Activated CD8-positive, alpha-beta memory T cell treated with anti-CD3 and anti-CD28 coated beads for 24 hours (primary cell): ENCODE measurements around the gene HNRNPR.

Experiments
- DNase-seq: peaks from one replicate; pipeline ENCODE4 v3.0.0-alpha.2; 2020

HNRNPR gene

GRCh38 chr1:23368562-23369334 lies 24.7 kb upstream of the HNRNPR start:
- DNase-seq: peak; percentile 94

DNA sequence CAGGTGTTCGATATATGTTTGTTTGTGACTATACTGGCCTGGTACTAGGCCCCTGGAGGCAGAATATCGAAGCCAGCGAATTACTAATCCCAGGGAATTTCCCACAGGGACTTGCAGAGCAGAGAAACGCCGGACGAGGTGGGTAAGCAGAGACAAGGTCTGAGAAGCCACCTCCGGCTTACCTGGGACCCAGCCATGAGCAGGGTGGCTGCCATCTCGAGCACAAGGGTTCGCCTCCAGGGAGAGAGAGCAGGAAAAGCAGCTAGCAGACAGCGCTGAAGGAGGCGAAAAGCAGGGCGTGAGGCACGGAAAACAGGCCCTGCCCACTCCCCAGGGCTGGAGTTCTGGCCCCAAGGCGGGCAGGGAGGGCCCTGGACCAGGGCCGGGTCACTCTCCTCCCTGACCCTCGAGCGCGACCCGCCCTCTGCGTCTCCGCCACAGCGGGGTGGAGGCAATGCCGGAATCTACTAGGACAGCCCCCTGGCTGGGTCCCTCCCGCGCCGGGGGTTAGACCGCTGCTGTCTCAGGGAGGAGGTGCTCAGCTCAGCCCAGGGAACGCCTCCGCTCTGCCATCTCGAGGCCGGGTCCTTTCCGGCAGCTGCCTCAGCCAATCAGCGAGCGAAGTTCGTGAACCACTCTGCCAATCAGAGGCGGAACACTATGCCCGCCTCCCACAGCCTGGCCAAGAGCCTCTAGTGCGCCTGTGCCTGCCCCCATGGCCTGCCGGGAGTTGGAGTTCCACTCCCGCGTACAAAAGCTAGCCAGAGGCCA lies 23.9 kb upstream of the HNRNPR start:
- DNase-seq: peak; percentile 96

DNA sequence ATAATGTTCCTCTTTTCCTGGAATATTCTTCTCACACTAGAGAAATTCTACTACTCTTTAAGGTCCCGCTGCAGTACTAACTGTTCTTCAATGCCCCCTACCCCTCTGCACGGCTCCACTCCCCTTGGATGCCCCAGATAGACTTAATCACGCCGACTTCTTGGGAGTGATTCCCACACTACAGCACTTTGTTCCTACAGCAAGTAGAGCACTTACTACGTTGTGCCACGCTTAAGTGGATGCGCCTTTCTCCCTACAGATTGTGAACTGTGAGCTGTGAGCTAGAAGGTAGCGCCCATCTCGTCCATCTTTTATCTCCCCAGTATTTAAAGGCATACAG lies 23.3 kb upstream of the HNRNPR start:
- no peak for DNase-seq

GRCh38 chr1:23366598-23366997 lies 22.5 kb upstream of the HNRNPR start:
- DNase-seq: no peak

GRCh38 chr1:23366146-23366545 lies 22.1 kb upstream of the HNRNPR start:
- DNase-seq: no peak

DNA sequence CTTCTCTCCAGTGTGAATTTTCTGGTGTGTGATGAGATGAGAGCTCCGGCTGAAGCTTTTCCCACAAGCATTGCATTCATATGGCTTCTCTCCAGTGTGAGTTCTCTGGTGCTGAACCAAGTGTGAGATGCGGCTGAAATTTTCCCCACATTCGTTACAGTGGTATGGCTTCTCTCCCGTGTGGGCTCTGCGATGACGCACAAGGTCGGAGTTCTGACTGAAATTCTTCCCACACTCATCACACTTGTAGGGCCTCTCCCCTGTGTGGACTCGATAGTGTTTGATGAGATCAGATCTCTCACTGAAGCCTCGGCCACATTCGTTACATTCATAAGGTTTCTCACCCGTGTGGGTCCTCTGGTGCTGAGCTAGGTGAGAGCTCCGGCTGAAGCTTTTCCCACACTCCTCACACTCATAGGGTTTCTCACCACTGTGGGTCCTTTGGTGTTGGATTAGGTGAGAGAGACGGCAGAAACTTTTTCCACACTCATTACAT lies 18.2 kb upstream of the HNRNPR start:
- DNase-seq: peak; percentile 51

GRCh38 chr1:23358310-23358875 lies 14.3 kb upstream of the HNRNPR start:
- DNase-seq: no peak

DNA sequence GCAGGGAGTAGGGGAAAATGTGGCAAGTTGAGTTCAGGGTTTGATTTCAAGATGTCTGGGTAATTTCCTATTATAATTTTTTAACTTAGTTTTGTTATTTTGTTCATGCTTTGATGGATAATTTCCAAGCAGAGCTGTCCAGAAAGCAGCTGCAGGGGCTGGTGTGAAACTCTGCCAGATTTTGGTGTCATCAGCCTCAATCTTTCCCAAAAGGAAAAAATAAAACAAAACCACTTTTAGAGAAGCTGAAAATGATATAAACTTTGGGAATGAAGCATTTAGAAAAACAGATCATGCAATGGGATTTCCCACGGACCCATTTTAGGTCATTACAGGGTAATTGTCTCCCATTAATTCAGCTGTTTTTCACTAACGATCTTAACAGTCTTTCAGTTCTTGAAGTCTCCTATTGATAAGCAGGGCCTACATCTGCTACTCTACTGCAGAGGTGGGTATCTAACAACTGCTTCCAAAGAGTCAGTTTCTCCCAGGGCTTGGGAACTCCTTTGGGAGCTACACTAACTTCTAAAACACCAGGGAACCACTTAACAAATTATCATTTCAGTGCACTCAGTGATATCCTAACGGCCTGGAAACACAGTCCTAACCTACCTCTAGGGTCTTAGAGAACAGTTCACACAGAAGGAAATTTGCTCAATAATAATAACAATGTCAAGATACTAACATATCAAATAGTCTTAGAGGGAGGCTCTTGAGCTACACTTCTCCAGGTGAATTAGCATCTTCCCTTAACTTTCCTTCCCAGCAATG lies 13.2 kb upstream of the HNRNPR start:
- DNase-seq: no peak

DNA sequence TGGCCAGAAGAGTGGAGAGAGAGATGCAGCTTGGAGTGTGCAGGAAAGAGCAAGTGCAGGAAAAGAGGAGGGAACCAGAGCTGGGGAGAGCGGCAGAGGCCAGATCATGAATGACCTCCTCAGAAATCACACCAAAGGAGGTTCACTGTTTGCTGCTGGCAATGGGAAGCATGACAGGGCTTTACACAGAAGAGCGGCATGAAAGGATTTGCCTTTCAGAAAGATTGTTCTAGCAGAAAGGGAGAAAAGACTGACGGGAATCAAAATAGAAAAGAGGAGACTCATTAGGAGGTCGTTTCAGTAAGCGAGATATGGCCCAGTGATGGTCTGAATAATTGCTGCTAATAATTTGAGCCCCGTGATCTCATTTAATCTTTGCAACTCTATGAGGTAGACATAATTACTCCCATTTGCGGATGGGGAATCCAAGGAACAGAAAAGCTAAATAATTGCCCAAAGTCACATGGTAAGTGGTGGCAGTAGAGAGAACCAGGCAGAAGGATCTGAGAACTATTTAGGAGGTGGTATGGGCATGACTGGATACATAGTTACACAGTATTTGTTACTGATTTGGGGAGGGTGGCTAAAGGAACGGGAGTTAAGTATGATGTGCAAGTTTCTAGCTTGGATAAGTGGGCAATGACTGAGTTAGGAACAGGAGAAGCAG lies 12.5 kb upstream of the HNRNPR start:
- DNase-seq: no peak

DNA sequence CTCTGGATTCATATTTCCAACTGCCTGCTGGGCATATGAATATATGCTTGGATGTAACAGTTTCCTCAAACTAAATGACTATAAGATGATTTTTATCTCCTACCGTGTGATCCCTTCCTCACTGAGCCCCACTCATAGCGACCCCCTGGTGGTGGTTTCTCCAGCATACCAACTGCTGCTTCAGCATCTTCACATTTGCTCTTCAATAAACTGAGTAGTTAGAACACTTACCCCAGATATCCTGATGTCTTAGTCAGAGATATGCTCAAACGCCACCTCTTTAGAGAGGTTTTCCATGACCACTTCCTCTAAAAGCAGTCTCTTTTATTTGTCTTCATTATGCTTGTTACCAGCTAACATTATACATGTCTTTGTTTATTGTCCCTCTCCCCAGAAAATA lies 10.2 kb upstream of the HNRNPR start:
- no peak for DNase-seq

DNA sequence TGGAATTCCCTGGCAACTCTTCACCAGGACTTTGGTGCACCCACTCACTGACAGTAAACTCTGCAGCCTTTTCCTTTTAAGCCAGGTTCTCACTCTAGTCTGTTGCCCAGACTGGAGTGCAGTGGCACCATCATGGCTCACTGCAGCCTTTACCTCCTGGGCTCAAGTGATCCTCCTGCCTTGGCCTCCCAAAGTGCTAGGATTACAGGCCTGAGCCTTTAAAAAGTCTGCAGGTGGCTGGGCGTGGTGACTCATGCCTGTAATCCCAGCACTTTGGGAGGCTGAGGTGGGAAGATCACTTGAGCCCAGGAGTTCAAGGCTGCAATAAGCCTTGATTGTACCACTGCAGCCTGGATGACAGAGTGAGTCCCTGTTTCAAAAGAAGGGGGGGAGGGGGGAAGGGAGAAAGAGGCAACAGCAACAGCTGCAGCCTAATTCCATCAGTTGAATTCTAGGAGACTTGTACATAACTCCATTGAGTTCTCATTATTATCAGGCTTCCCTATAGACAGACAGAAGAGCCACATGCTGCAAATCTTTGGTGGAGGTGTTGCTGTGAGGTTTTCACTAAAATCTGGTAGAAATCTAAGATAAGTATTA lies 8.1 kb upstream of the HNRNPR start:
- DNase-seq: no peak

DNA sequence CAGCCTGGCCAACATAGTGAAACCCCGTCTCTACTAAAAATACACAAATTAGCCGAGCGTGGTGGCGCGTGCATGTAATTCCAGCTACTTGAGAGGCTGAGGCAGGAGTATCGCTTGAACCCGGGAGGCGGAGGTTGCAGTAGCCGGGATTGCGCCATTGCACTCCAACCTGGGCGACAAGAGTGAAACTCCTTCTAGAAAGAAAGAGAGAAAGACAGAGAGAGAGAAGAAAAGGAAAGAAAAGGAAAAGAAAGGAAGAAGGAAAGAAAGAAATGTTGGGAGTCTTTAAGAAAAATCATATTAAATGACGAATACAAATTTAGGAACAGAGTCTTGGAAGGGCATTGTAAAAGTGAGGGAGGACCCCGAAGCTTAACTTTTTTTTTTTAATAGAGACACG lies 1.8 kb upstream of the HNRNPR start:
- DNase-seq: no peak

- no peak for DNase-seq
Measured at GRCh38 chr1:23344987-23345472, 946 bp upstream of the HNRNPR start.

DNA sequence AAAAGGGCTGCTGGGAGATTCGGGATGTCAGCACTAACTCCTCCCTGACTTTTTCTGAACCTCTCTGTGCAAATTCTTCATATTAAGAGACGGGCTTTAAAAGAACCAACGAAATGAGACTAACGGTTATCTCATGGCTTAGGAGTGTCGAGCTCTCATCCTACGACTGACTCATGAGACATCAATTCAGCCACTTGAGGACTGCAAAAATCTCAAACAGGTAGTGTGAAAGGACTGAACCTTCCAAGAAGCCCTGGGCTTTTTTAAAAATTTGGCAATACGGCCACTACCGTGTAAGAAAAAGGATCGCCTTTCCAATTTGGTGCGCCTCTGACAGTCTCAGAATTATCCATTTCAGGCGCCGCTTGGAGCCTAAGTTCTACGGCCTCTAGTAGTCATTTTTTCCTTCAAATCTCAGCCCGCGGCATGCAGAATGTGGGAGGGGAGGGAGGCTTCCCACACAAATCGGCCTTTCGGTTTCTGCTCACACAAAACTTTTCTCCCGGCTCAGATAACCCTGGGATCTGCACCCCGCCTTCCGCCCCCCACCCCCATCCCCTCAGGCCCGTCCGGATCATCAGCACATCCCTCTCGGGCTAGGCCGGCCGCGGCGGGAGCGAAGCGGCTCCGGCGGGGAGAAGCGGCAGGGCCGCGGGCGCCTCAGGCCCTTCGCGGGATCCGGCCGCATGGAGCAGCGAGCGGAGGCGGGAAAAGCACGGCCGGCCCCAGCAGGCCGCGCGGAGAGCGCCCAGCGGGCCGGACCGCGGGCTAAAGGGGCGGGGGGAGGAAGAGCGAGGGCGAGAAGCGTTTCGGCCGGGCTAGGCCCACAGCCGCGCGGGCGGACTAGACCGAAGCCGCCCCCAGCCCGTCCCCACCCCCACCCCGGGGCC lies 618 bp downstream of the HNRNPR start:
- DNase-seq: peak; percentile 87

- no peak for DNase-seq
Measured at GRCh38 chr1:23341931-23342692, 2.0 kb downstream of the HNRNPR start.

- DNase-seq: no peak
Measured at GRCh38 chr1:23339632-23340031, 4.5 kb downstream of the HNRNPR start.

- no peak for DNase-seq
Measured at GRCh38 chr1:23337869-23338268, 6.2 kb downstream of the HNRNPR start.

DNA sequence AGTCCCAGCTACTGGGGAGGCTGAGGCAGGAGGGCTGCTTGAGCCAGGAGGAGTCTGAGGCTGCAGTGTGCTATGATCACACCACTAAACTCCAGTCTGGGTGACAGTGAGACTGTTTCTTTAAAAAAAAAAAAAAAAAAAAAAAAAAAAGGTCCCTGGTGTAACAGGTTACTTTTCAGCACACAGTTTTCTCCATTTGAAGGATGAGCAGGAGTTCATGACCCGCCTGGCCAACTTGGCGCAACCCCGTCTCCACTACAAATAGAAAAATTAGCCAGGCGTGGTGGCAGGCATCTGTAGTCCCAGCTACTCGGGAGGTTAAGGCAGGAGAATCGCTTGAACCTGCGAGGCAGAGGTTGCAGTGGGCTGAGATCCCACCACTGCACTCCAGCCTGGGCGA lies 12.4 kb downstream of the HNRNPR start:
- DNase-seq: no peak

DNA sequence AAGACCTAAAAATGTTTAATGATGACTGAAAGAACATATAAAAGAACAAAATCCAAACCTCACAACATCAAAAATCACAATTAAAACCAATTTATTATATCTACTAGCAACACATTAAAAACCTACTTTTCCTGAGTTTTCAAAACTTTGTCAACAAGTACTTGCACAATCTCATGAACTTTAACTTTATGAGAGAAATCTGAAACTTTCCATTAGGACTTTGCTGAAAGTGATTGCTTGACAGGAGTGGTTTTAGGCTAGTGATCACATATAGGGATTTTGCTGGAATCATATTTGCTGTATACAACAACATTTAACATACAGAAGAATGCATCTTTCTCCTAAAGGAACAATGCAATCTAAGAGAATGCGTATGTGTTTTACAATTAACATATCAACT lies 13.2 kb downstream of the HNRNPR start:
- DNase-seq: no peak

- DNase-seq: no peak
Measured at GRCh38 chr1:23325393-23325792, 18.7 kb downstream of the HNRNPR start.
